WTC11 (cell line): ENCODE results near the gene IRAG1. TPM values are rescaled to one million over a fixed set of nuclear protein-coding genes. Genes with fewer than 3 reads are reported as not detected.

Experiments
- ATAC-seq: fragments of 200-7000 bp; cut with Tn5 transposase; 2 replicates; pipeline ENCODE4 v1.10.0; 2021; ENCODE audit warnings: mild to moderate bottlenecking, moderate library complexity
- CTCF ChIA-PET: fragments of 300-600 bp; sonication (Branson Sonifier 250); formaldehyde crosslinking; loops from one replicate; lab custom pipeline; 2021; ENCODE audit warnings: antibody characterized with exemption; lab: Charles Lee
- POLR2A ChIA-PET: fragments of 350-600 bp; sonication (Branson Sonifier 250); formaldehyde crosslinking; loops from one replicate; lab custom pipeline; 2021; ENCODE audit warnings: antibody characterized with exemption; lab: Charles Lee
- DNase-seq: peaks from one replicate; pipeline ENCODE4 v3.0.0; 2021; ENCODE audit warnings: low spot score
- H3K27ac Mint-ChIP-seq: 2 replicates; pipeline ENCODE4 v1.8.0; 2021; ENCODE audit warnings: mixed read lengths
- H3K27me3 Mint-ChIP-seq: 2 replicates; pipeline ENCODE4 v1.8.0; 2021; ENCODE audit warnings: low read depth, mild to moderate bottlenecking, moderate library complexity, mixed read lengths
- H3K36me3 Mint-ChIP-seq: 2 replicates; pipeline ENCODE4 v1.8.0; 2021; ENCODE audit warnings: mixed read lengths
- H3K4me1 Mint-ChIP-seq: 2 replicates; pipeline ENCODE4 v1.8.0; 2022; ENCODE audit warnings: mixed read lengths
- H3K4me3 Mint-ChIP-seq: 2 replicates; pipeline ENCODE4 v1.8.0; 2021; ENCODE audit warnings: mild to moderate bottlenecking, moderate library complexity, mixed read lengths
- H3K9me3 Mint-ChIP-seq: 2 replicates; pipeline ENCODE4 v1.8.0; 2021; ENCODE audit warnings: mixed read lengths
- ATF1 ChIP-seq: sonication (generic); formaldehyde crosslinking; IDR thresholded peaks from 2 replicates; pipeline ENCODE4 v1.8.1; 2023; ENCODE audit warnings: mild to moderate bottlenecking, moderate library complexity, missing genetic modification reagents
- CREB1 ChIP-seq: sonication (generic); formaldehyde crosslinking; IDR thresholded peaks from 2 replicates; pipeline ENCODE4 v1.8.0; 2023; ENCODE audit warnings: mild to moderate bottlenecking, missing genetic modification reagents
- E2F1 ChIP-seq: sonication (generic); formaldehyde crosslinking; IDR thresholded peaks from 2 replicates; pipeline ENCODE4 v1.8.0; 2022; ENCODE audit warnings: mild to moderate bottlenecking, missing genetic modification reagents
- ELF4 ChIP-seq: sonication (generic); formaldehyde crosslinking; IDR thresholded peaks from 2 replicates; pipeline ENCODE4 v1.8.1; 2022; ENCODE audit warnings: low read depth, mild to moderate bottlenecking, moderate library complexity, missing genetic modification reagents
- ESRRA ChIP-seq: sonication (generic); formaldehyde crosslinking; IDR thresholded peaks from 2 replicates; pipeline ENCODE4 v1.8.1; 2022; ENCODE audit warnings: mild to moderate bottlenecking, missing genetic modification reagents, borderline replicate concordance
- MLX ChIP-seq: sonication (generic); formaldehyde crosslinking; IDR thresholded peaks from 2 replicates; pipeline ENCODE4 v1.8.1; 2023; ENCODE audit warnings: mild to moderate bottlenecking, missing genetic modification reagents, moderate library complexity
- NFE2L1 ChIP-seq: sonication (generic); formaldehyde crosslinking; IDR thresholded peaks from 2 replicates; pipeline ENCODE4 v1.8.1; 2023; ENCODE audit warnings: missing genetic modification reagents
- OVOL2 ChIP-seq: fragments of 250-450 bp; sonication (Bioruptor Pico); IDR thresholded peaks from 2 replicates; pipeline ENCODE4 v1.9.0; 2021; ENCODE audit warnings: mild to moderate bottlenecking, borderline replicate concordance
- PRRX2 ChIP-seq: fragments of 250-450 bp; sonication (Bioruptor Pico); IDR thresholded peaks from 2 replicates; pipeline ENCODE4 v1.8.0; 2021; ENCODE audit warnings: mild to moderate bottlenecking
- SMAD3 ChIP-seq: sonication (generic); formaldehyde crosslinking; IDR thresholded peaks from 2 replicates; pipeline ENCODE4 v1.8.0; 2022; ENCODE audit warnings: missing genetic modification reagents, mild to moderate bottlenecking, borderline replicate concordance
- SMAD4 ChIP-seq: sonication (generic); formaldehyde crosslinking; IDR thresholded peaks from 2 replicates; pipeline ENCODE4 v1.8.0; 2022; ENCODE audit warnings: mild to moderate bottlenecking, missing genetic modification reagents
- TEAD1 ChIP-seq: sonication (generic); formaldehyde crosslinking; IDR thresholded peaks from 2 replicates; pipeline ENCODE4 v1.8.0; 2022; ENCODE audit warnings: mild to moderate bottlenecking, missing genetic modification reagents
- TEAD4 ChIP-seq: sonication (generic); formaldehyde crosslinking; IDR thresholded peaks from 2 replicates; pipeline ENCODE4 v1.8.0; 2022; ENCODE audit warnings: mild to moderate bottlenecking, missing genetic modification reagents
- ZNF396 ChIP-seq: fragments of 250-450 bp; sonication (Bioruptor Pico); IDR thresholded peaks from 2 replicates; pipeline ENCODE4 v1.8.0; 2021; ENCODE audit warnings: mild to moderate bottlenecking, moderate library complexity, borderline replicate concordance
- ZNF423 ChIP-seq: fragments of 250-450 bp; sonication (Bioruptor Pico); IDR thresholded peaks from 2 replicates; pipeline ENCODE4 v2.1.2; 2022; ENCODE audit warnings: mild to moderate bottlenecking, moderate library complexity
- ZNF512 ChIP-seq: sonication (generic); formaldehyde crosslinking; IDR thresholded peaks from 2 replicates; pipeline ENCODE4 v1.8.1; 2022; ENCODE audit warnings: missing genetic modification reagents, borderline replicate concordance
- ZNF671 ChIP-seq: fragments of 250-450 bp; sonication (Bioruptor Pico); IDR thresholded peaks from 2 replicates; pipeline ENCODE4 v1.8.0; 2021; ENCODE audit warnings: mild to moderate bottlenecking
- total RNA-seq: library from RNA; stranded (reverse); gene quantifications from 3 replicates; pipeline ENCODE4 v1.2.3, GENCODE V29; 2021
- TF ChIP-seq, protein P1 (sequence below): sonication (generic); formaldehyde crosslinking; IDR thresholded peaks from 2 replicates; pipeline ENCODE4 v1.8.1; 2022; ENCODE audit warnings: mild to moderate bottlenecking, moderate library complexity, missing genetic modification reagents
- TF ChIP-seq, protein P2 (sequence below): sonication (generic); formaldehyde crosslinking; IDR thresholded peaks from 2 replicates; pipeline ENCODE4 v1.8.0; 2022; ENCODE audit warnings: missing genetic modification reagents
- TF ChIP-seq, protein P3 (sequence below): fragments of 250-450 bp; sonication (Bioruptor Pico); IDR thresholded peaks from 2 replicates; pipeline ENCODE4 v1.8.0; 2021; ENCODE audit warnings: mild to moderate bottlenecking

Gene IRAG1
- total RNA-seq, 1 experiment from 2014 or later, result 2.8 TPM

- no peak for TF ChIP-seq ZNF512 (CRISPR knock-in tag)
- no peak for TF ChIP-seq MLX (CRISPR knock-in tag)
- TF ChIP-seq, protein P1, sequence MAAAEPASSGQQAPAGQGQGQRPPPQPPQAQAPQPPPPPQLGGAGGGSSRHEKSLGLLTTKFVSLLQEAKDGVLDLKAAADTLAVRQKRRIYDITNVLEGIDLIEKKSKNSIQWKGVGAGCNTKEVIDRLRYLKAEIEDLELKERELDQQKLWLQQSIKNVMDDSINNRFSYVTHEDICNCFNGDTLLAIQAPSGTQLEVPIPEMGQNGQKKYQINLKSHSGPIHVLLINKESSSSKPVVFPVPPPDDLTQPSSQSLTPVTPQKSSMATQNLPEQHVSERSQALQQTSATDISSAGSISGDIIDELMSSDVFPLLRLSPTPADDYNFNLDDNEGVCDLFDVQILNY (CRISPR knock-in tag), result no peak
- no peak for TF ChIP-seq ATF1
- no peak for TF ChIP-seq SMAD4 (CRISPR knock-in tag)
- TF ChIP-seq NFE2L1 (CRISPR knock-in tag), result no peak
- TF ChIP-seq PRRX2, result no peak
- TF ChIP-seq, protein P2, sequence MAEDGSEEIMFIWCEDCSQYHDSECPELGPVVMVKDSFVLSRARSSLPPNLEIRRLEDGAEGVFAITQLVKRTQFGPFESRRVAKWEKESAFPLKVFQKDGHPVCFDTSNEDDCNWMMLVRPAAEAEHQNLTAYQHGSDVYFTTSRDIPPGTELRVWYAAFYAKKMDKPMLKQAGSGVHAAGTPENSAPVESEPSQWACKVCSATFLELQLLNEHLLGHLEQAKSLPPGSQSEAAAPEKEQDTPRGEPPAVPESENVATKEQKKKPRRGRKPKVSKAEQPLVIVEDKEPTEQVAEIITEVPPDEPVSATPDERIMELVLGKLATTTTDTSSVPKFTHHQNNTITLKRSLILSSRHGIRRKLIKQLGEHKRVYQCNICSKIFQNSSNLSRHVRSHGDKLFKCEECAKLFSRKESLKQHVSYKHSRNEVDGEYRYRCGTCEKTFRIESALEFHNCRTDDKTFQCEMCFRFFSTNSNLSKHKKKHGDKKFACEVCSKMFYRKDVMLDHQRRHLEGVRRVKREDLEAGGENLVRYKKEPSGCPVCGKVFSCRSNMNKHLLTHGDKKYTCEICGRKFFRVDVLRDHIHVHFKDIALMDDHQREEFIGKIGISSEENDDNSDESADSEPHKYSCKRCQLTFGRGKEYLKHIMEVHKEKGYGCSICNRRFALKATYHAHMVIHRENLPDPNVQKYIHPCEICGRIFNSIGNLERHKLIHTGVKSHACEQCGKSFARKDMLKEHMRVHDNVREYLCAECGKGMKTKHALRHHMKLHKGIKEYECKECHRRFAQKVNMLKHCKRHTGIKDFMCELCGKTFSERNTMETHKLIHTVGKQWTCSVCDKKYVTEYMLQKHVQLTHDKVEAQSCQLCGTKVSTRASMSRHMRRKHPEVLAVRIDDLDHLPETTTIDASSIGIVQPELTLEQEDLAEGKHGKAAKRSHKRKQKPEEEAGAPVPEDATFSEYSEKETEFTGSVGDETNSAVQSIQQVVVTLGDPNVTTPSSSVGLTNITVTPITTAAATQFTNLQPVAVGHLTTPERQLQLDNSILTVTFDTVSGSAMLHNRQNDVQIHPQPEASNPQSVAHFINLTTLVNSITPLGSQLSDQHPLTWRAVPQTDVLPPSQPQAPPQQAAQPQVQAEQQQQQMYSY (CRISPR knock-in tag), result no peak
- no peak for TF ChIP-seq OVOL2
- no peak for TF ChIP-seq CREB1 (CRISPR knock-in tag)
- TF ChIP-seq SMAD3 (CRISPR knock-in tag), result no peak
- no peak for TF ChIP-seq ZNF671 (CRISPR knock-in tag)
- TF ChIP-seq ZNF423 (CRISPR knock-in tag), result no peak
- no peak for TF ChIP-seq ELF4 (CRISPR knock-in tag)
- no peak for TF ChIP-seq ESRRA (CRISPR knock-in tag)
- no peak for TF ChIP-seq TEAD1 (CRISPR knock-in tag)
- TF ChIP-seq TEAD4 (CRISPR knock-in tag), result no peak
- no peak for TF ChIP-seq ZNF396
- no peak for TF ChIP-seq E2F1 (CRISPR knock-in tag)
- TF ChIP-seq, protein P3, sequence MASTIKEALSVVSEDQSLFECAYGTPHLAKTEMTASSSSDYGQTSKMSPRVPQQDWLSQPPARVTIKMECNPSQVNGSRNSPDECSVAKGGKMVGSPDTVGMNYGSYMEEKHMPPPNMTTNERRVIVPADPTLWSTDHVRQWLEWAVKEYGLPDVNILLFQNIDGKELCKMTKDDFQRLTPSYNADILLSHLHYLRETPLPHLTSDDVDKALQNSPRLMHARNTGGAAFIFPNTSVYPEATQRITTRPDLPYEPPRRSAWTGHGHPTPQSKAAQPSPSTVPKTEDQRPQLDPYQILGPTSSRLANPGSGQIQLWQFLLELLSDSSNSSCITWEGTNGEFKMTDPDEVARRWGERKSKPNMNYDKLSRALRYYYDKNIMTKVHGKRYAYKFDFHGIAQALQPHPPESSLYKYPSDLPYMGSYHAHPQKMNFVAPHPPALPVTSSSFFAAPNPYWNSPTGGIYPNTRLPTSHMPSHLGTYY, result no peak
- ChIA-PET POLR2A (no interaction called here), CTCF (interaction anchor here (0.6 to 1.1 kb wide), 2 partner anchors 20 to 925 kb away, joined by 3 to 5 read pairs; partner anchors contain the start of gene IRAG1)
- DNase-seq (no peak), ATAC-seq (no peak)
- H3K27ac Mint-ChIP-seq, result no peak overlapping the region
- 0 out of 2 replicates have a peak, but pooled peaks cover 5% of the 10 kb centered on the region for H3K9me3 Mint-ChIP-seq
- no peak overlapping the region for H3K4me3 Mint-ChIP-seq
- peaks cover 3% of the 10 kb centered on the region; the same call in 1 of the 2 replicates for H3K27me3 Mint-ChIP-seq
- H3K4me1 Mint-ChIP-seq, result peaks cover 14% of the 10 kb centered on the region
- no peaks in the 10 kb centered on the region for H3K36me3 Mint-ChIP-seq
These were observed 20.0 kb downstream of the IRAG1 start for GRCh38 chr11:10673501-10674062.
